SK-N-SH treated with all-trans-retinoic acid at 6 μM for 48 hours (cell line): Measurements from ENCODE around the gene B3GALNT2.

Source experiments
- CSRNP3 ChIP-seq: fragments of 250-450 bp; sonication (Bioruptor Pico); IDR thresholded peaks from 2 replicates; pipeline ENCODE4 v1.5.1; 2021; ENCODE audit warnings: mild to moderate bottlenecking, moderate library complexity
- GLIS3 ChIP-seq: fragments of 250-450 bp; sonication (Bioruptor Pico); IDR thresholded peaks from 2 replicates; pipeline ENCODE4 v1.5.0; 2020; ENCODE audit warnings: mild to moderate bottlenecking, moderate library complexity
- ISL1 ChIP-seq: fragments of 250-450 bp; sonication (Bioruptor Pico); IDR thresholded peaks from 2 replicates; pipeline ENCODE4 v2.1.2; 2022; ENCODE audit warnings: mild to moderate bottlenecking, moderate library complexity
- OSR1 ChIP-seq: fragments of 250-450 bp; sonication (Bioruptor Pico); IDR thresholded peaks from 2 replicates; pipeline ENCODE4 v1.8.0; 2022; ENCODE audit warnings: moderate library complexity, mild to moderate bottlenecking, inconsistent platforms
- PATZ1 ChIP-seq: fragments of 250-450 bp; sonication (Bioruptor Pico); IDR thresholded peaks from 2 replicates; pipeline ENCODE4 v1.8.0; 2020; ENCODE audit warnings: mild to moderate bottlenecking, moderate library complexity, borderline replicate concordance
- RARB ChIP-seq: fragments of 250-450 bp; sonication (Bioruptor Pico); IDR thresholded peaks from 2 replicates; pipeline ENCODE4 v1.8.0; 2021; ENCODE audit warnings: mild to moderate bottlenecking, moderate library complexity
- ZFP3 ChIP-seq: fragments of 250-450 bp; sonication (Bioruptor Pico); IDR thresholded peaks from 2 replicates; pipeline ENCODE4 v1.5.0; 2020; ENCODE audit warnings: mild to moderate bottlenecking, moderate library complexity

DNA sequence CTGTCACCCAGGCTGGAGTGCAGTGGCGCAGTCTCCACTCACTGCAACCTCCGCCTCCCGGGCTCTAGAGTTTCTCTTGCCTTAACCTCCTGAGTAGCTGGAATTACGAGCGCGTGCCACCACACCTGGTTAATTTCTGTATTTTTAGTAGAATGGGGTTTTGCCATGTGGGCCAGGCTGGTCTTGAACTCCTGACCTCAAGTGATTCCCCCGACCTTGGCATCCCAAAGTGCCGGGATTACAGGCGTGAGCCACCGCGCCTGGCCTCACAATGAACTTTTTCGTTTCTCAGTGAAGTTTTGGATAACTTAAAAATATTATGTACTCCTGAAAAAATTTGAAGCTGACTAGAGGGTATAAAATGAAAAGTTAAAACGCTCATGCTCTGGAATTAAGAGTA lies 77.6 kb downstream of the B3GALNT2 start:
- TF ChIP-seq RARB (CRISPR knock-in tag) (no peak), CSRNP3 (CRISPR knock-in tag) (no peak), ZFP3 (CRISPR knock-in tag) (no peak), OSR1 (CRISPR knock-in tag) (no peak), ISL1 (CRISPR knock-in tag) (no peak), PATZ1 (no peak), GLIS3 (CRISPR knock-in tag) (no peak)
